GM23338 (cell line): ENCODE measurements around the gene GFRA1. TPM values are rescaled to one million over a fixed set of nuclear protein-coding genes. Genes with fewer than 3 reads are reported as not detected.

Source experiments
- ATAC-seq: fragments of 200-7000 bp; cut with Tn5 transposase; 3 replicates; pipeline ENCODE4 v1.9.1; 2020
- DNase-seq: peaks from one replicate; pipeline ENCODE4 v3.0.0-alpha.2; 2015; ENCODE audit warnings: low spot score
- H2AFZ ChIP-seq: fragments of 200-600 bp; sonication (generic); 2 replicates; pipeline ENCODE4 v1.8.0; 2016; ENCODE audit warnings: antibody characterized with exemption, mild to moderate bottlenecking, moderate library complexity
- H3F3A ChIP-seq: fragments of 200-600 bp; sonication (generic); replicated peaks from 2 replicates; pipeline ENCODE4 v1.8.0; 2017; ENCODE audit warnings: antibody characterized with exemption, mixed run types, low read depth
- H3K27ac ChIP-seq: fragments of 200-600 bp; sonication (generic); 2 replicates; pipeline ENCODE4 v1.6.1; 2016; ENCODE audit warnings: low read depth
- H3K27me3 ChIP-seq: fragments of 200-600 bp; sonication (generic); 2 replicates; pipeline ENCODE4 v1.8.0; 2016; ENCODE audit warnings: mild to moderate bottlenecking, mixed run types, moderate library complexity; ENCODE audit not compliant: insufficient read depth
- H3K36me3 ChIP-seq: fragments of 200-600 bp; sonication (generic); 2 replicates; pipeline ENCODE4 v1.8.0; 2016; ENCODE audit warnings: mild to moderate bottlenecking; ENCODE audit not compliant: insufficient read depth
- H3K4me1 ChIP-seq: fragments of 200-600 bp; sonication (generic); 2 replicates; pipeline ENCODE4 v1.8.0; 2016; ENCODE audit warnings: mild to moderate bottlenecking, moderate library complexity; ENCODE audit not compliant: insufficient read depth
- H3K4me2 ChIP-seq: fragments of 200-600 bp; sonication (generic); 2 replicates; pipeline ENCODE4 v1.7.1; 2017; ENCODE audit warnings: mixed run types
- H3K4me3 ChIP-seq: fragments of 200-600 bp; sonication (generic); 2 replicates; pipeline ENCODE4 v1.6.1; 2016; ENCODE audit warnings: mixed run types
- H3K79me2 ChIP-seq: fragments of 200-600 bp; sonication (generic); replicated peaks from 2 replicates; pipeline ENCODE4 v1.8.0; 2017; ENCODE audit warnings: mild to moderate bottlenecking; ENCODE audit not compliant: insufficient read depth
- H3K9me2 ChIP-seq: fragments of 200-600 bp; sonication (generic); 2 replicates; pipeline ENCODE4 v1.8.0; 2017; ENCODE audit not compliant: insufficient read depth
- H4K20me1 ChIP-seq: fragments of 200-600 bp; sonication (generic); replicated peaks from 2 replicates; pipeline ENCODE4 v1.8.0; 2017; ENCODE audit warnings: mild to moderate bottlenecking; ENCODE audit not compliant: insufficient read depth
- H3K27ac Mint-ChIP-seq: 2 replicates; pipeline ENCODE4 v1.8.0; 2020; ENCODE audit warnings: inconsistent platforms, mild to moderate bottlenecking, moderate library complexity, mixed read lengths
- H3K27me3 Mint-ChIP-seq: 3 replicates; pipeline ENCODE4 v1.8.0; 2022; ENCODE audit warnings: low read depth, mild to moderate bottlenecking, moderate library complexity, mixed read lengths, inconsistent platforms; ENCODE audit not compliant: insufficient read depth, poor library complexity
- H3K36me3 Mint-ChIP-seq: 3 replicates; pipeline ENCODE4 v1.8.0; 2021; ENCODE audit warnings: low read depth, mild to moderate bottlenecking, inconsistent platforms, moderate library complexity, mixed read lengths
- H3K4me1 Mint-ChIP-seq: 3 replicates; pipeline ENCODE4 v1.8.0; 2020; ENCODE audit warnings: mild to moderate bottlenecking, inconsistent platforms, mixed read lengths
- H3K4me3 Mint-ChIP-seq: 3 replicates; pipeline ENCODE4 v1.8.0; 2021; ENCODE audit warnings: moderate library complexity, mild to moderate bottlenecking, inconsistent platforms, mixed read lengths
- H3K9me3 Mint-ChIP-seq: 3 replicates; pipeline ENCODE4 v1.8.0; 2020; ENCODE audit warnings: moderate library complexity, mild to moderate bottlenecking, inconsistent platforms, mixed read lengths
- ETS1 ChIP-seq: IDR thresholded peaks from 2 replicates; pipeline ENCODE4 v1.6.1; 2016; ENCODE audit warnings: antibody characterized with exemption
- POLR2AphosphoS5 ChIP-seq: IDR thresholded peaks from 2 replicates; pipeline ENCODE4 v1.6.1; 2016; ENCODE audit warnings: antibody characterized with exemption, low read depth
- ZNF462 ChIP-seq: fragments of 250-450 bp; sonication (Bioruptor Pico); IDR thresholded peaks from 2 replicates; pipeline ENCODE4 v1.5.0; 2020; ENCODE audit warnings: mild to moderate bottlenecking, moderate library complexity
- polyA plus RNA-seq: library from polyadenylated mRNA; unstranded; fragments of >200 nt; fragmentation: Nextera tagmentation; extraction: Ambion mirVana; gene quantifications from 2 replicates; pipeline ENCODE4 v1.2.1, GENCODE V29; 2016
- total RNA-seq: library from RNA; depleted of rRNA; stranded (reverse); fragments of >200 nt; shearing (Covaris generic); gene quantifications from 2 replicates; pipeline ENCODE4 v1.2.3, GENCODE V29; 2014

Gene GFRA1
- total and polyA plus RNA-seq, 2 experiments from 2014 or later = 1.4 to 2.8 TPM

- Histone ChIP-seq H3K4me3 (no peak overlapping the region), H2AFZ (no peak overlapping the region), H3K27ac (no peak overlapping the region), H3F3A (no peaks in the 10 kb centered on the region), H3K79me2 (no peaks in the 10 kb centered on the region), H3K4me1 (no peaks in the 10 kb centered on the region), H3K36me3 (no peaks in the 10 kb centered on the region), H3K4me2 (no peak overlapping the region), H3K27me3 (no peaks in the 10 kb centered on the region), H4K20me1 (no peaks in the 10 kb centered on the region), H3K9me2 (peaks cover 7% of the 10 kb centered on the region; the same call in 1 of the 2 replicates)
- Mint-ChIP-seq H3K4me1 (peaks cover 16% of the 10 kb centered on the region), H3K27ac (no peak overlapping the region; the same call in 1 of the 2 replicates), H3K4me3 (no peak overlapping the region), H3K27me3 (no peaks in the 10 kb centered on the region), H3K36me3 (no peaks in the 10 kb centered on the region; the same call in 2 of the 3 replicates), H3K9me3 (peaks cover 4% of the 10 kb centered on the region; the same call in 2 of the 3 replicates)
- ATAC-seq (peak; percentile 58; the same call in 2 of the 3 replicates), DNase-seq (peak; percentile 27)
- TF ChIP-seq ZNF462 (peak; percentile 65; the same call in 1 of the 2 replicates), POLR2AphosphoS5 (no peak)
Measured at GRCh38 chr10:116111483-116112095, 161.4 kb downstream of the GFRA1 start.

- no peaks in the 10 kb centered on the region for H3K27me3 Mint-ChIP-seq
- Histone ChIP-seq H3K27me3 (no peaks in the 10 kb centered on the region), H2AFZ (no peak overlapping the region), H3K79me2 (no peaks in the 10 kb centered on the region), H3K4me3 (no peak overlapping the region), H3K36me3 (no peaks in the 10 kb centered on the region), H3K27ac (no peak overlapping the region), H3F3A (no peaks in the 10 kb centered on the region), H3K9me2 (peaks cover 7% of the 10 kb centered on the region), H3K4me1 (no peaks in the 10 kb centered on the region), H4K20me1 (no peaks in the 10 kb centered on the region), H3K4me2 (no peak overlapping the region)
- H3K4me3 Mint-ChIP-seq = no peak overlapping the region
- H3K4me1 Mint-ChIP-seq = peaks cover 16% of the 10 kb centered on the region
- H3K36me3 Mint-ChIP-seq = no peaks in the 10 kb centered on the region; the same call in 2 of the 3 replicates
- no peak for DNase-seq
- ATAC-seq = no peak
- no peak for TF ChIP-seq ETS1
- H3K27ac Mint-ChIP-seq = no peak overlapping the region
- peaks cover 4% of the 10 kb centered on the region; the same call in 2 of the 3 replicates for H3K9me3 Mint-ChIP-seq
Measured at GRCh38 chr10:116110736-116111135, 162.3 kb downstream of the GFRA1 start.
